CD14-positive monocyte (primary cell): ENCODE data around the gene GNAS-AS1. TPM values are rescaled to one million over a fixed set of nuclear protein-coding genes. Genes with fewer than 3 reads are reported as not detected.

Source experiments
- DNase-seq, 3 donors: peaks; one replicate each; pipeline ENCODE4 v3.0.0-alpha.2; 2011 to 2022
- H2AFZ ChIP-seq: 2 replicates; pipeline ENCODE4 v1.6.0; 2012; ENCODE audit warnings: mild to moderate bottlenecking, low read depth, low read length, inconsistent platforms; ENCODE audit not compliant: insufficient read depth, poor library complexity, severe bottlenecking
- H3K27ac ChIP-seq, 2 donors: 1 replicate in 1 of 2; 2 replicates in 1 of 2; pipeline ENCODE4 v1.5.1; 2012 to 2013; ENCODE audit warnings: low read length in 2 of 2, control low read depth in 1 of 2, inconsistent platforms in 1 of 2, low read depth in 1 of 2, mild to moderate bottlenecking in 1 of 2
- H3K27me3 ChIP-seq, 2 donors: one replicate each; pipeline versions ENCODE4 v1.6.0 to v1.6.1; 2011 to 2013; ENCODE audit warnings: low read length in 2 of 2; ENCODE audit not compliant: control insufficient read depth in 2 of 2, insufficient read depth in 2 of 2
- H3K36me3 ChIP-seq, 2 donors: replicated peaks in 1 of 2; 1 replicate in 1 of 2; 2 replicates in 1 of 2; pipeline versions ENCODE4 v1.5.1 to v1.6.1; 2012 to 2013; ENCODE audit warnings: low read length in 2 of 2, control low read depth in 1 of 2, inconsistent platforms in 1 of 2, mild to moderate bottlenecking in 1 of 2; ENCODE audit not compliant: insufficient read depth in 2 of 2, control insufficient read depth in 1 of 2
- H3K4me1 ChIP-seq, 2 donors: 1 replicate in 1 of 2; 2 replicates in 1 of 2; pipeline versions ENCODE4 v1.5.1 to v1.6.1; 2012 to 2013; ENCODE audit warnings: low read length in 2 of 2, control low read depth in 1 of 2, inconsistent platforms in 1 of 2, mild to moderate bottlenecking in 1 of 2, moderate library complexity in 1 of 2; ENCODE audit not compliant: insufficient read depth in 2 of 2, control insufficient read depth in 1 of 2
- H3K4me2 ChIP-seq: replicated peaks from 2 replicates; pipeline ENCODE3; 2012; ENCODE audit warnings: low read length, moderate library complexity, mild to moderate bottlenecking; ENCODE audit not compliant: poor library complexity, severe bottlenecking; ENCODE audit errors: extremely low read depth
- H3K4me3 ChIP-seq, 3 experiments: fragments of 200-600 bp in 1 of 3; sonication (generic) in 1 of 3; replicated peaks in 1 of 3; 1 replicate in 2 of 3; 2 replicates in 1 of 3; pipeline ENCODE4 v1.5.1; 2011 to 2013; ENCODE audit warnings: low read length in 3 of 3, mild to moderate bottlenecking in 3 of 3, control low read depth in 2 of 3, low read depth in 2 of 3, inconsistent platforms in 1 of 3, moderate library complexity in 1 of 3
- H3K79me2 ChIP-seq: 2 replicates; pipeline ENCODE4 v1.6.0; 2012; ENCODE audit warnings: mild to moderate bottlenecking, control low read depth, inconsistent platforms, low read length, moderate library complexity; ENCODE audit not compliant: insufficient read depth
- H3K9ac ChIP-seq: 2 replicates; pipeline ENCODE4 v1.6.0; 2017; ENCODE audit warnings: low read length, mild to moderate bottlenecking; ENCODE audit not compliant: insufficient read depth, poor library complexity, severe bottlenecking
- H3K9me3 ChIP-seq, 2 donors: replicated peaks in 1 of 2; 1 replicate in 1 of 2; 2 replicates in 1 of 2; pipeline versions ENCODE4 v1.5.1 to v1.6.1; 2012 to 2013; ENCODE audit warnings: low read length in 2 of 2, control low read depth in 1 of 2; ENCODE audit not compliant: control insufficient read depth in 1 of 2, insufficient read depth in 1 of 2
- H4K20me1 ChIP-seq: 2 replicates; pipeline ENCODE4 v1.6.0; 2012; ENCODE audit warnings: mild to moderate bottlenecking, low read length, control low read depth, moderate library complexity; ENCODE audit not compliant: insufficient read depth
- H3K27ac Mint-ChIP-seq, 7 donors: one replicate each; pipeline ENCODE4 v1.8.0; 2020; ENCODE audit warnings: mild to moderate bottlenecking in 7 of 7, mixed read lengths in 7 of 7, moderate library complexity in 6 of 7, inconsistent platforms in 2 of 7
- H3K27me3 Mint-ChIP-seq, 3 donors: one replicate each; pipeline ENCODE4 v1.8.0; 2021 to 2022; ENCODE audit warnings: low read depth in 3 of 3, mild to moderate bottlenecking in 3 of 3, mixed read lengths in 3 of 3, moderate library complexity in 3 of 3, inconsistent platforms in 1 of 3
- H3K36me3 Mint-ChIP-seq, 2 donors: one replicate each; pipeline ENCODE4 v1.8.0; 2020; ENCODE audit warnings: mixed read lengths in 2 of 2, inconsistent platforms in 1 of 2, mild to moderate bottlenecking in 1 of 2
- H3K4me1 Mint-ChIP-seq: one replicate; pipeline ENCODE4 v1.8.0; 2020; ENCODE audit warnings: mild to moderate bottlenecking, mixed read lengths
- H3K4me3 Mint-ChIP-seq, 2 donors: one replicate each; pipeline ENCODE4 v1.8.0; 2020; ENCODE audit warnings: mild to moderate bottlenecking in 2 of 2, mixed read lengths in 2 of 2, moderate library complexity in 1 of 2
- H3K9me3 Mint-ChIP-seq, 7 donors: one replicate each; pipeline ENCODE4 v1.8.0; 2020 to 2022; ENCODE audit warnings: mixed read lengths in 7 of 7, mild to moderate bottlenecking in 6 of 7, moderate library complexity in 6 of 7, inconsistent platforms in 2 of 7
- WGBS: methylation state at CpG from one replicate; pipeline ENCODE4 v1.1.5; 2013; ENCODE audit warnings: missing lambda C conversion rate; ENCODE audit not compliant: insufficient coverage; 5-methylcytosine and 5-hydroxymethylcytosine counted together
- intact Hi-C, 2 donors: fragments of 100-400 bp; cut with micrococcal nuclease; formaldehyde crosslinking; loops; one replicate each; pipeline versions ENCODE4 v1.15.0 to v1.15.1; 2023
- polyA plus RNA-seq, 3 donors: library from polyadenylated mRNA; depleted of rRNA in 1 of 3; unstranded in 2 of 3; stranded (reverse) in 1 of 3; fragments of 300-500 nt in 2 of 3; fragments of >200 nt in 1 of 3; fragmentation: Illumina TruSeq in 2 of 3; gene quantifications; 1 replicate in 2 of 3; 2 replicates in 1 of 3; pipeline ENCODE4 v1.2.3, GENCODE V29; 2012 to 2021
- TF ChIP-seq, protein P1 (sequence below): fragments of 200-600 bp; IDR thresholded peaks from one replicate; pipeline ENCODE4 v1.8.0; 2022; ENCODE audit warnings: antibody characterized with exemption, mild to moderate bottlenecking

GNAS-AS1 gene
- polyA plus RNA-seq, 3 donors, result not detected

DNA sequence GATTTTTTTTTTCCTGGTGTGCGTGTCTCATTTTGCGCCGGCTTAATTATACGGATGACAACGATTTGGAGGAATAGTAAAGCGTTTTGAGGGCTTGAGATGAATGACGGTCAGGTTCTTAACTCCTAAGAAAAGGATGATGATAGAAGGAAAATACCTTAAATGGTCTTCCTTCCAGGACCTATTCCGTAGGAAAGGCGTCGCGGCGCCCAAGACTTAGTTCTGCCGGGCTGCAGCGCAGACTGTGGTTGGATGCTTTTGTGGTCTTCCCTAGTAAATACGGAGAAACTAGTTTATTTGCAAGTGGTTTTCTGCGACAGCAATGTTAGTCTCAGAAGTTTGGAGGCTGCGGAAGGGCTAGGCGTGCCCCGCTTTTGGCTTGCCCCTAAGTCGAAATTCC is 8.4 kb downstream of the GNAS-AS1 start:
- no peak for DNase-seq
- Mint-ChIP-seq H3K9me3 (peaks cover 15 to 25% (median 22%) of the 10 kb centered on the region in 7 donors), H3K4me1 (peaks cover 6% of the 10 kb centered on the region), H3K36me3 (peaks cover 0 to 4% of the 10 kb centered on the region in 2 donors), H3K4me3 (peak overlapping the region in 1 of 2 donors; percentile 85), H3K27me3 (peaks cover 75 to 97% (median 83%) of the 10 kb centered on the region in 3 donors), H3K27ac (peak overlapping the region in 1 of 7 donors; percentile 4)
- Histone ChIP-seq H3K9me3 (peaks cover 12 to 28% of the 10 kb centered on the region in 2 donors), H2AFZ (no peak overlapping the region), H3K4me3 (no peak overlapping the region), H3K4me1 (peaks cover 8% of the 10 kb centered on the region in 2 donors), H4K20me1 (no peaks in the 10 kb centered on the region), H3K79me2 (no peaks in the 10 kb centered on the region), H3K27me3 (peaks cover 47 to 86% of the 10 kb centered on the region in 2 donors), H3K4me2 (no peak overlapping the region), H3K9ac (no peak overlapping the region), H3K36me3 (no peaks in the 10 kb centered on the region), H3K27ac (no peak overlapping the region)
- 53% methylated on average over 15 of the region's 20 CpGs for WGBS
- TF ChIP-seq, protein P1, sequence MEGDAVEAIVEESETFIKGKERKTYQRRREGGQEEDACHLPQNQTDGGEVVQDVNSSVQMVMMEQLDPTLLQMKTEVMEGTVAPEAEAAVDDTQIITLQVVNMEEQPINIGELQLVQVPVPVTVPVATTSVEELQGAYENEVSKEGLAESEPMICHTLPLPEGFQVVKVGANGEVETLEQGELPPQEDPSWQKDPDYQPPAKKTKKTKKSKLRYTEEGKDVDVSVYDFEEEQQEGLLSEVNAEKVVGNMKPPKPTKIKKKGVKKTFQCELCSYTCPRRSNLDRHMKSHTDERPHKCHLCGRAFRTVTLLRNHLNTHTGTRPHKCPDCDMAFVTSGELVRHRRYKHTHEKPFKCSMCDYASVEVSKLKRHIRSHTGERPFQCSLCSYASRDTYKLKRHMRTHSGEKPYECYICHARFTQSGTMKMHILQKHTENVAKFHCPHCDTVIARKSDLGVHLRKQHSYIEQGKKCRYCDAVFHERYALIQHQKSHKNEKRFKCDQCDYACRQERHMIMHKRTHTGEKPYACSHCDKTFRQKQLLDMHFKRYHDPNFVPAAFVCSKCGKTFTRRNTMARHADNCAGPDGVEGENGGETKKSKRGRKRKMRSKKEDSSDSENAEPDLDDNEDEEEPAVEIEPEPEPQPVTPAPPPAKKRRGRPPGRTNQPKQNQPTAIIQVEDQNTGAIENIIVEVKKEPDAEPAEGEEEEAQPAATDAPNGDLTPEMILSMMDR, result no peak
- intact Hi-C loops, result no loop called here

GRCh38 chr20:58841539-58842264 is 9.0 kb downstream of the GNAS-AS1 start:
- WGBS, result 48% methylated on average over 53 of the region's 58 CpGs

More at GRCh38 chr20:58841539-58842264, 9.0 kb downstream of the GNAS-AS1 start:
- Histone ChIP-seq H3K9me3 (peaks cover 12 to 28% of the 10 kb centered on the region in 2 donors), H3K79me2 (no peaks in the 10 kb centered on the region), H3K4me2 (no peak overlapping the region), H3K27me3 (peaks cover 47 to 88% of the 10 kb centered on the region in 2 donors), H3K36me3 (no peaks in the 10 kb centered on the region), H3K9ac (no peak overlapping the region), H2AFZ (no peak overlapping the region), H3K27ac (no peak overlapping the region), H4K20me1 (no peaks in the 10 kb centered on the region), H3K4me3 (no peak overlapping the region), H3K4me1 (peaks cover 2% of the 10 kb centered on the region in 2 donors)
- intact Hi-C loops, result no loop called here
- Mint-ChIP-seq H3K27me3 (peaks cover 75 to 97% (median 83%) of the 10 kb centered on the region in 3 donors), H3K4me1 (peaks cover under 1% of the 10 kb centered on the region), H3K4me3 (peak overlapping the region in 1 of 2 donors; percentile 85), H3K9me3 (peaks cover 15 to 25% (median 22%) of the 10 kb centered on the region in 7 donors), H3K36me3 (peaks cover 0 to 4% of the 10 kb centered on the region in 2 donors), H3K27ac (no peak overlapping the region)
- TF ChIP-seq, protein P1, result no peak
- no peak for DNase-seq
